Stromal cell of bone marrow (primary cell): ENCODE data around the gene TMED1.
"Not testable (repeated sequence)": the region's sequence is repeated elsewhere in the genome, so short reads cannot be mapped to it uniquely, and the experiment has no call there.

Source experiments
- DNase-seq: peaks from one replicate; pipeline ENCODE4 v3.0.0-alpha.2; 2012; ENCODE audit warnings: low read depth

Gene TMED1

GRCh38 chr19:10835754-10836478, at the start of gene TMED1:
Gene TMED1 (minus strand): TSS chr19:10836212. CDS start chr19:10836191, 21 bp downstream.
- DNase-seq, result peak; percentile 99

- DNase-seq, result no peak
Observed at GRCh38 chr19:10885201-10886169, 49.5 kb upstream of the TMED1 start.

- DNase-seq, result peak; percentile 70
Observed at GRCh38 chr19:10884274-10884673, 48.3 kb upstream of the TMED1 start.

- no peak for DNase-seq
Observed at GRCh38 chr19:10882108-10882457, 46.1 kb upstream of the TMED1 start.

GRCh38 chr19:10881403-10882107, 45.5 kb upstream of the TMED1 start:
- no peak for DNase-seq

GRCh38 chr19:10878253-10878652, 42.2 kb upstream of the TMED1 start:
- no peak for DNase-seq

- not testable (repeated sequence) for DNase-seq
Observed at GRCh38 chr19:10877608-10878007, 41.6 kb upstream of the TMED1 start.

GRCh38 chr19:10876459-10877240, 40.6 kb upstream of the TMED1 start:
- no peak for DNase-seq

GRCh38 chr19:10874024-10874423, 38.0 kb upstream of the TMED1 start:
- DNase-seq, result no peak

GRCh38 chr19:10872546-10873107, 36.6 kb upstream of the TMED1 start:
- DNase-seq, result no peak

GRCh38 chr19:10871711-10872545, 35.9 kb upstream of the TMED1 start:
- no peak for DNase-seq

- peak; percentile 95 for DNase-seq
Observed at GRCh38 chr19:10870955-10871603, 35.1 kb upstream of the TMED1 start, which contains the start of gene CARM1. Gene CARM1 (plus strand): TSS chr19:10871553. CDS start chr19:10871703, 150 bp downstream.

GRCh38 chr19:10870501-10870954, 34.5 kb upstream of the TMED1 start:
- DNase-seq, result no peak

GRCh38 chr19:10869872-10870311, 33.9 kb upstream of the TMED1 start:
- not testable (repeated sequence) for DNase-seq

GRCh38 chr19:10868872-10869547, 33.0 kb upstream of the TMED1 start:
- DNase-seq, result no peak

GRCh38 chr19:10866495-10866894, 30.5 kb upstream of the TMED1 start:
- DNase-seq, result no peak

GRCh38 chr19:10864538-10864899, 28.5 kb upstream of the TMED1 start:
- peak; percentile 65 for DNase-seq

GRCh38 chr19:10863107-10863717, 27.2 kb upstream of the TMED1 start:
- DNase-seq, result peak; percentile 77
